Upper lobe of left lung (tissue), 6 donors: ENCODE data around the gene SAPCD2. TPM values are rescaled to one million over a fixed set of nuclear protein-coding genes. Genes with fewer than 3 reads are reported as not detected.

ENCODE experiments used
- ATAC-seq, 2 donors: fragments of 200-7000 bp; cut with Tn5 transposase; one replicate each; pipeline ENCODE4 v1.9.1; 2022; ENCODE audit warnings: mild to moderate bottlenecking in 2 of 2, moderate library complexity in 2 of 2; ENCODE audit not compliant: low FRiP score in 2 of 2
- DNase-seq, 2 donors: peaks; one replicate each; pipeline ENCODE4 v3.0.0-alpha.2; 2019 to 2020
- H3K27ac ChIP-seq, 4 donors: fragments of 200-600 bp; sonication (generic); one replicate each; pipeline ENCODE4 v1.5.1; 2016 to 2019
- H3K27me3 ChIP-seq, 4 donors: fragments of 200-600 bp; sonication (generic); one replicate each; pipeline ENCODE4 v1.5.1; 2017 to 2019
- H3K36me3 ChIP-seq, 4 donors: fragments of 200-600 bp; sonication (generic); one replicate each; pipeline ENCODE4 v1.5.1; 2016 to 2019
- H3K4me1 ChIP-seq, 4 donors: fragments of 200-600 bp; sonication (generic); one replicate each; pipeline ENCODE4 v1.5.1; 2018 to 2019
- H3K4me3 ChIP-seq, 4 donors: fragments of 200-600 bp; sonication (generic); one replicate each; pipeline ENCODE4 v1.5.1; 2017 to 2019; ENCODE audit warnings: mild to moderate bottlenecking in 2 of 4, moderate library complexity in 1 of 4
- H3K9me3 ChIP-seq, 4 donors: fragments of 200-600 bp; sonication (generic); one replicate each; pipeline ENCODE4 v1.5.1; 2018 to 2019
- CTCF ChIP-seq, 6 experiments: fragments of 450-650 bp in 4 of 6; fragments of 200-600 bp in 2 of 6; sonication (generic) in 2 of 6; IDR thresholded peaks; one replicate each; pipeline ENCODE4 v1.5.1; 2016 to 2019; ENCODE audit warnings: antibody characterized with exemption in 6 of 6
- EP300 ChIP-seq, 4 donors: sonication (generic); formaldehyde crosslinking; IDR thresholded peaks; one replicate each; pipeline ENCODE4 v1.5.1; 2017; ENCODE audit warnings: antibody characterized with exemption in 4 of 4, control low read depth in 2 of 4
- POLR2A ChIP-seq, 4 donors: fragments of 450-650 bp; IDR thresholded peaks; one replicate each; pipeline ENCODE4 v1.5.1; 2016 to 2017; ENCODE audit warnings: antibody characterized with exemption in 4 of 4, mild to moderate bottlenecking in 2 of 4
- POLR2AphosphoS5 ChIP-seq, 2 donors: sonication (generic); formaldehyde crosslinking; IDR thresholded peaks; one replicate each; pipeline ENCODE4 v1.5.1; 2017; ENCODE audit warnings: antibody characterized with exemption in 2 of 2
- whole genome bisulfite sequencing, 2 donors: methylation state at CpG; one replicate each; pipeline ENCODE4 v1.1.5; 2017 to 2018; 5-methylcytosine and 5-hydroxymethylcytosine counted together
- total RNA-seq, 6 donors: library from RNA; depleted of rRNA in 4 of 6; stranded (reverse); fragments of >200 nt in 4 of 6; gene quantifications; one replicate each; pipeline versions ENCODE4 v1.1.0 to v1.2.1, GENCODE V29; 2016 to 2021
- donor health status: DM: no; HTN: no; CAD: no; lungs with moderate emphysema.
- donor health status: DM: no; HTN: yes; CAD: no; lungs with severe emphysema.

Gene SAPCD2
- total RNA-seq, 6 donors from 2014 or later, result 0.69 to 6.8 (median 1.4) TPM

- Histone ChIP-seq H3K36me3 (peaks cover 0 to 5% (median 3%) of the 10 kb centered on the region in 4 donors), H3K4me1 (peaks cover 29 to 60% (median 36%) of the 10 kb centered on the region in 4 donors), H3K27ac (no peak overlapping the region), H3K27me3 (peaks cover 0 to 8% (median 3%) of the 10 kb centered on the region in 4 donors), H3K4me3 (no peak overlapping the region), H3K9me3 (no peaks in the 10 kb centered on the region)
- WGBS, 2 donors, result 87 to 89% methylated on average over 8 of the region's 8 CpGs
- DNase-seq (no peak), ATAC-seq (no peak)
- no peak for TF ChIP-seq EP300 (IDR thresholded peaks at IDR 0.05)
- TF ChIP-seq POLR2AphosphoS5 (IDR thresholded peaks at IDR 0.05), result no peak
- no peak for TF ChIP-seq CTCF (IDR thresholded peaks at IDR 0.05)
- TF ChIP-seq POLR2A (IDR thresholded peaks at IDR 0.05), result no peak
Observed at GRCh38 chr9:137073992-137074399, 3.6 kb upstream of the SAPCD2 start.

GRCh38 chr9:137071282-137071681 lies 925 bp upstream of the SAPCD2 start:
- Histone ChIP-seq H3K4me1 (peaks cover 14 to 36% (median 20%) of the 10 kb centered on the region in 4 donors), H3K36me3 (no peaks in the 10 kb centered on the region), H3K4me3 (peak overlapping the region in 3 of 4 donors; percentile 47 to 59 (median 56)), H3K9me3 (no peaks in the 10 kb centered on the region), H3K27ac (peak overlapping the region in 3 of 4 donors; percentile 23 to 82 (median 71)), H3K27me3 (peaks cover 0 to 10% (median 0%) of the 10 kb centered on the region in 4 donors)
- ATAC-seq (peak in 1 of 2 donors; percentile 0), DNase-seq (peak in 1 of 2 donors; percentile 12)
- no peak for TF ChIP-seq CTCF (IDR thresholded peaks at IDR 0.05)
- no peak for TF ChIP-seq EP300 (IDR thresholded peaks at IDR 0.05)
- TF ChIP-seq POLR2AphosphoS5 (IDR thresholded peaks at IDR 0.05), result no peak
- TF ChIP-seq POLR2A (IDR thresholded peaks at IDR 0.05), result no peak
- WGBS, 2 donors, result 89 to 100% methylated on average over 2 of the region's 2 CpGs

GRCh38 chr9:137070906-137071275 lies 534 bp upstream of the SAPCD2 start:
- H3K9me3 ChIP-seq, result no peaks in the 10 kb centered on the region
- no peak for TF ChIP-seq POLR2A (IDR thresholded peaks at IDR 0.05)
- TF ChIP-seq CTCF (IDR thresholded peaks at IDR 0.05), result peak in 2 of 6 experiments; percentile 24 to 43
- peaks cover 0 to 10% (median 0%) of the 10 kb centered on the region in 4 donors for H3K27me3 ChIP-seq
- H3K36me3 ChIP-seq, result no peaks in the 10 kb centered on the region
- H3K4me3 ChIP-seq, result peak overlapping the region in 3 of 4 donors; percentile 47 to 59 (median 56)
- peak overlapping the region in 3 of 4 donors; percentile 23 to 82 (median 71) for H3K27ac ChIP-seq
- 0 to 23% methylated on average over 1 to 6 of the region's 6 CpGs for WGBS, 2 donors
- peaks cover 14 to 36% (median 20%) of the 10 kb centered on the region in 4 donors for H3K4me1 ChIP-seq
- ATAC-seq (peak; percentile 1 to 7), DNase-seq (no peak)

- Histone ChIP-seq H3K27ac (no peak overlapping the region), H3K4me3 (peak overlapping the region in 3 of 4 donors; percentile 47 to 59 (median 56)), H3K9me3 (no peaks in the 10 kb centered on the region), H3K4me1 (peaks cover 14 to 36% (median 20%) of the 10 kb centered on the region in 4 donors), H3K36me3 (no peaks in the 10 kb centered on the region), H3K27me3 (peaks cover 0 to 10% (median 0%) of the 10 kb centered on the region in 4 donors)
- ATAC-seq (no peak), DNase-seq (no peak)
- WGBS, 2 donors, result no CpG with 5 or more reads among the region's 52 CpGs
- TF ChIP-seq EP300 (IDR thresholded peaks at IDR 0.05), result no peak
- no peak for TF ChIP-seq POLR2A (IDR thresholded peaks at IDR 0.05)
- peak in 1 of 6 experiments; percentile 4 for TF ChIP-seq CTCF (IDR thresholded peaks at IDR 0.05)
- no peak for TF ChIP-seq POLR2AphosphoS5 (IDR thresholded peaks at IDR 0.05)
Observed at GRCh38 chr9:137069508-137070091, 757 bp downstream of the SAPCD2 start.
